ENCODE measurements around the gene SEC23A. TPM values are rescaled to one million over a fixed set of nuclear protein-coding genes. Genes with fewer than 3 reads are reported as not detected.
A peak's percentile ranks its signal among the peaks of the same experiment; 100 is the strongest.

SEC23A gene
- total and polyA plus RNA-seq, 2 of the 13 experiments (the other 11 are each of a cell fraction or from before 2014, with no cell fraction given), result 403 to 887 TPM

DNA sequence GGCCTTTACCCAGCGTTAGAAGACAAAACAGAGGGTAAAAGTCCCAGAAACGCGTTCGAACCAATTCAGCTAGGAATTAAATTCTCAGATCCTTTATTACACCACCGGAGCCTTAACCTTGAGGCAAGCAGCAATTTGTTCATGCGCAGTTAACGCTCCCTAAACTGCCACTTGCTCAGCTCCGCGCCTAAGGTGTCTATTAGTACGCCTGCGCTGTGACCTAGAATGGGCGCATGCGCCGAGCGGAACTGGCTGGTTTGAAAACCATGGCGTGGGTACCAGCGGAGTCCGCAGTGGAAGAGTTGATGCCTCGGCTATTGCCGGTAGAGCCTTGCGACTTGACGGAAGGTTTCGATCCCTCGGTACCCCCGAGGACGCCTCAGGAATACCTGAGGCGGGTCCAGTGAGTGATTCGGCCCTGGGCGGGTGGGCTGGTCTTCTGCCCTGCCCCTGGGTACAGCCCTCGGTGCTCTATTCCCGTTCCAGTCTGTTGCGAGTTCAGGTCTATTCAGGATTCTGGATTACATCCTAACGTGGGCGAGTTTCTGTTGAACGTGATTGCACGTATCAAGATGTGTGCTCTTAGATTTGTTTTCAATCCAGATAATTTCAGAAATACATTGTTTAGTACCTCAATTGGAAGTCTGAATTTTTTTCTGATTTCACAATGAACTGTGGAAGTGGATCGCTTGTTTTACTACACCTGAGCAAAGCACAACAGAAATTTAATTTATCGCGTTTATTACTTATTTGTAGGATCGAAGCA is 11.2 kb upstream of the SEC23A start, which contains the start of gene GEMIN2 (continued):
- TF ChIP-seq GMEB2 (CRISPR knock-in tag; IDR thresholded peaks at IDR 0.05; ENCODE audit: low read depth), result 0 out of 2 replicates have a peak, but pooled peaks have one; percentile 28
- TF ChIP-seq ZNF674 (CRISPR knock-in tag; IDR thresholded peaks at IDR 0.05; ENCODE audit: low read depth), result no peak
- TF ChIP-seq ZNF597 (CRISPR knock-in tag; IDR thresholded peaks at IDR 0.05), result no peak
- peak; percentile 88 for TF ChIP-seq PHF20 (CRISPR knock-in tag; IDR thresholded peaks at IDR 0.05)
- TF ChIP-seq ZNF256 (CRISPR knock-in tag; conservative IDR thresholded peaks at IDR 0.05), result peak; percentile 99
- TF ChIP-seq THAP9 (CRISPR knock-in tag; IDR thresholded peaks at IDR 0.05; ENCODE audit: borderline replicate concordance), result peak; percentile 96
- TF ChIP-seq RNF219 (CRISPR knock-in tag; IDR thresholded peaks at IDR 0.05), result peak; percentile 86; the same call in 1 of the 2 replicates
- peak; percentile 63; the same call in 1 of the 2 replicates for TF ChIP-seq TOPORS (CRISPR knock-in tag; IDR thresholded peaks at IDR 0.05)
- peak; percentile 96 for TF ChIP-seq ATF5 (CRISPR knock-in tag; IDR thresholded peaks at IDR 0.05; ENCODE audit: low read depth)
- peak; percentile 65 for TF ChIP-seq GATAD2A (CRISPR knock-in tag; IDR thresholded peaks at IDR 0.05)
- TF ChIP-seq BRD4 (CRISPR knock-in tag; IDR thresholded peaks at IDR 0.05), result peak; percentile 93
- TF ChIP-seq ZNF614 (CRISPR knock-in tag; IDR thresholded peaks at IDR 0.05; ENCODE audit: borderline replicate concordance), result peak; percentile 82; the same call in 1 of the 2 replicates
- no peak for TF ChIP-seq JUNB (CRISPR knock-in tag; IDR thresholded peaks at IDR 0.05; ENCODE audit: borderline replicate concordance)
- TF ChIP-seq ZC3H13 (CRISPR knock-in tag; IDR thresholded peaks at IDR 0.05), result no peak
- TF ChIP-seq NCOA1 (CRISPR knock-in tag; IDR thresholded peaks at IDR 0.05), result peak; percentile 89; the same call in 1 of the 2 replicates
- peak; percentile 25; the same call in 1 of the 2 replicates for TF ChIP-seq TRAFD1 (CRISPR knock-in tag; IDR thresholded peaks at IDR 0.05; ENCODE audit: borderline replicate concordance)
- peak; percentile 31; the same call in 1 of the 2 replicates for TF ChIP-seq ZKSCAN8 (CRISPR knock-in tag; IDR thresholded peaks at IDR 0.05; ENCODE audit: borderline replicate concordance)
- peak; percentile 12; the same call in 1 of the 2 replicates for TF ChIP-seq ZFAT (CRISPR knock-in tag; conservative IDR thresholded peaks at IDR 0.05)
